K562 (cell line): ENCODE measurements around the gene BNIP5. TPM values are rescaled to one million over a fixed set of nuclear protein-coding genes. Genes with fewer than 3 reads are reported as not detected.

ENCODE experiments used
- ARID4B ChIP-seq: sonication (generic); formaldehyde crosslinking; IDR thresholded peaks from 2 replicates; pipeline ENCODE4 v1.8.0; 2022; ENCODE audit warnings: mild to moderate bottlenecking, missing genetic modification reagents
- CBX3 ChIP-seq, 2 experiments: IDR thresholded peaks; 1 replicate in 1 of 2; 2 replicates in 1 of 2; pipeline ENCODE4 v1.6.1; 2012; ENCODE audit warnings: inconsistent platforms in 2 of 2, low read length in 2 of 2, borderline replicate concordance in 1 of 2, control low read depth in 1 of 2
- HDAC3 ChIP-seq: fragments of 450-650 bp; IDR thresholded peaks from 2 replicates; pipeline ENCODE4 v1.6.1; 2018; ENCODE audit warnings: borderline replicate concordance, mild to moderate bottlenecking, moderate library complexity; ENCODE audit not compliant: partially characterized antibody
- HES1 ChIP-seq: fragments of 450-650 bp; IDR thresholded peaks from 2 replicates; pipeline ENCODE4 v1.6.1; 2016; ENCODE audit warnings: low read depth, mild to moderate bottlenecking, moderate library complexity
- HLTF ChIP-seq: fragments of 450-650 bp; IDR thresholded peaks from 2 replicates; pipeline ENCODE4 v1.6.1; 2016
- IFI16 ChIP-seq: fragments of 250-450 bp; sonication (Bioruptor Pico); IDR thresholded peaks from 2 replicates; pipeline ENCODE4 v2.1.2; 2022; ENCODE audit warnings: mild to moderate bottlenecking, inconsistent platforms
- MLLT1 ChIP-seq, 2 experiments: fragments of 450-650 bp; IDR thresholded peaks; 2 replicates each; pipeline ENCODE4 v1.6.1; 2016
- PBX2 ChIP-seq, 2 experiments: IDR thresholded peaks in 1 of 2; conservative IDR thresholded peaks in 1 of 2; 2 replicates each; pipeline ENCODE4 v1.6.1; 2016; ENCODE audit warnings: low read depth in 2 of 2, mild to moderate bottlenecking in 1 of 2, missing compliant biosample characterization in 1 of 2, missing genetic modification characterization in 1 of 2, moderate library complexity in 1 of 2
- SRF ChIP-seq, 2 experiments: fragments of 250-450, 450-650 bp in 1 of 2; sonication (Bioruptor Pico) in 1 of 2; sonication (generic) in 1 of 2; formaldehyde crosslinking; IDR thresholded peaks; 2 replicates each; pipeline versions ENCODE4 v1.5.0 to v1.5.1; 2020 to 2022; ENCODE audit warnings: mild to moderate bottlenecking in 1 of 2, missing genetic modification reagents in 1 of 2
- TCF7 ChIP-seq: sonication (generic); IDR thresholded peaks from 2 replicates; pipeline ENCODE4 v1.6.1; 2016; ENCODE audit warnings: antibody characterized with exemption, borderline replicate concordance
- ZNF143 ChIP-seq: sonication (generic); formaldehyde crosslinking; IDR thresholded peaks from 2 replicates; pipeline ENCODE4 v1.9.0; 2022; ENCODE audit warnings: mild to moderate bottlenecking, missing genetic modification reagents
- ZNF165 ChIP-seq: fragments of 250-450 bp; sonication (Bioruptor Pico); IDR thresholded peaks from 2 replicates; pipeline ENCODE4 v1.4.0; 2020; ENCODE audit warnings: borderline replicate concordance
- ZNF324 ChIP-seq: fragments of 250-450 bp; sonication (Bioruptor Pico); IDR thresholded peaks from 2 replicates; pipeline ENCODE4 v1.4.0; 2020; ENCODE audit warnings: mild to moderate bottlenecking
- ZNF431 ChIP-seq: sonication (generic); formaldehyde crosslinking; IDR thresholded peaks from 2 replicates; pipeline ENCODE4 v1.8.0; 2022; ENCODE audit warnings: mild to moderate bottlenecking, missing genetic modification reagents
- ZNF449 ChIP-seq: fragments of 250-450 bp; sonication (Bioruptor Pico); IDR thresholded peaks from 2 replicates; pipeline ENCODE4 v1.8.0; 2022; ENCODE audit warnings: moderate library complexity, mild to moderate bottlenecking, inconsistent platforms
- ZNF584 ChIP-seq: fragments of 200-800 bp; sonication (Bioruptor generic); IDR thresholded peaks from 2 replicates; pipeline ENCODE4 v1.6.1; 2016; ENCODE audit warnings: low read depth, mild to moderate bottlenecking, missing genetic modification characterization, missing compliant biosample characterization
- ZNF695 ChIP-seq: fragments of 450-650 bp; formaldehyde crosslinking; IDR thresholded peaks from 2 replicates; pipeline ENCODE4 v1.4.0; 2020; ENCODE audit warnings: mild to moderate bottlenecking, moderate library complexity
- polyA plus RNA-seq, 8 experiments: library from polyadenylated mRNA; depleted of rRNA in 4 of 8; stranded (reverse) in 5 of 8; unstranded in 3 of 8; fragments of >200 nt; fragmentation: Nextera tagmentation in 2 of 8; fragmentation: Illumina TruSeq in 1 of 8; extraction: Ambion mirVana in 2 of 8; extraction: Trizol in 1 of 8; gene quantifications; 2 replicates each; pipeline versions ENCODE4 v1.2.1 to v1.2.3, GENCODE V29; 2011 to 2014; ENCODE audit warnings: inconsistent platforms in 1 of 8, missing spikeins in 1 of 8
- total RNA-seq, 7 experiments: library from RNA; depleted of rRNA in 6 of 7; stranded (reverse); fragments of >200 nt in 6 of 7; fragmentation: Illumina TruSeq in 2 of 7; extraction: Trizol in 2 of 7; gene quantifications; 2 replicates each; pipeline versions ENCODE4 v1.2.1 to v1.2.3, GENCODE V29; 2011 to 2021; ENCODE audit warnings: low replicate concordance in 1 of 7

The BNIP5 gene
- total and polyA plus RNA-seq, 9 of the 15 experiments (the other 6 are each of a cell fraction or from before 2014, with no cell fraction given) = not detected

GRCh38 chr6:36334832-36335459 is 1.7 kb downstream of the BNIP5 start (continued):
- TF ChIP-seq ARID4B (CRISPR knock-in tag) = no peak
- TF ChIP-seq MLLT1 (IDR thresholded peaks at IDR 0.05) = no peak
- no peak for TF ChIP-seq SRF (CRISPR knock-in tag; IDR thresholded peaks at IDR 0.05)
- TF ChIP-seq IFI16 = no peak
- no peak for TF ChIP-seq ZNF165 (CRISPR knock-in tag)
- TF ChIP-seq ZNF143 (CRISPR knock-in tag) = no peak
- TF ChIP-seq ZNF324 (CRISPR knock-in tag) = no peak
- no peak for TF ChIP-seq PBX2 (CRISPR knock-in tag; IDR thresholded peaks at IDR 0.05; ENCODE audit: low read depth)
- 0 out of 2 replicates have a peak, but pooled peaks have one; percentile 32 for TF ChIP-seq PBX2 (tag; conservative IDR thresholded peaks at IDR 0.05; ENCODE audit: low read depth)
- no peak for TF ChIP-seq ZNF431 (CRISPR knock-in tag)
- no peak for TF ChIP-seq ZNF695
- no peak for TF ChIP-seq HES1
- TF ChIP-seq CBX3 (IDR thresholded peaks at IDR 0.05; ENCODE audit: borderline replicate concordance in 1 of 2, low read length in 2 of 2) = no peak
- TF ChIP-seq HLTF = no peak
- TF ChIP-seq ZNF449 (CRISPR knock-in tag) = no peak
- no peak for TF ChIP-seq HDAC3
- no peak for TF ChIP-seq TCF7
- TF ChIP-seq ZNF584 (CRISPR knock-in tag) = no peak
